ENCODE measurements around the gene FRMD5. TPM values are rescaled to one million over a fixed set of nuclear protein-coding genes. Genes with fewer than 3 reads are reported as not detected.

Gene FRMD5
- total RNA-seq, 1 donor from 2014 or later: 0.49 TPM

DNA sequence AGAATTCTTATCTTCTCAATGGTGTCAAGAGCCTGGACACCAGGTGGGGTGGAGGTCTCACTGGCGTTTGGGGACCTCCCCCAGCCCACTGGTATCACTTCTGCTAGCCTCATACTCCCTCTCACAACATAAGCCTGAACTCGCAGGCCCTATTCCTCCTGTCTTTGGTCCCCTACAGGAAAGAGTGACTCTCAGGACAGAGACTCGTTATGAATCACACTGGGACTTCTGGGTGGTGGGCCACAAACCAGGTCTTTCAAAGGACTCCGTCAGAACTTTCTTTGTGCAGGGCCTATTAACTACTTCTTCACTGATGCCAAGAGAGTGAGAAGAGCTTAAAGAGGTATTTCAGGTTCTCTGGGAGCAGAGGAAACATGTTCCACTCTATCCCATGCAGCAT, 267.9 kb downstream of the FRMD5 start:
- intact Hi-C loops (cut with DNase I): no loop called here
- no peak for DNase-seq (ENCODE audit: extremely low spot score in 2 of 2)
- H3K4me3 ChIP-seq: no peak overlapping the region
- no peaks in the 10 kb centered on the region for H3K36me3 ChIP-seq
- no peaks in the 10 kb centered on the region for H3K27me3 ChIP-seq
- peaks cover 10% of the 10 kb centered on the region for H3K4me1 ChIP-seq
- no peak overlapping the region for H3K27ac ChIP-seq
- no peaks in the 10 kb centered on the region for H3K9me3 ChIP-seq
- TF ChIP-seq, protein P1, sequence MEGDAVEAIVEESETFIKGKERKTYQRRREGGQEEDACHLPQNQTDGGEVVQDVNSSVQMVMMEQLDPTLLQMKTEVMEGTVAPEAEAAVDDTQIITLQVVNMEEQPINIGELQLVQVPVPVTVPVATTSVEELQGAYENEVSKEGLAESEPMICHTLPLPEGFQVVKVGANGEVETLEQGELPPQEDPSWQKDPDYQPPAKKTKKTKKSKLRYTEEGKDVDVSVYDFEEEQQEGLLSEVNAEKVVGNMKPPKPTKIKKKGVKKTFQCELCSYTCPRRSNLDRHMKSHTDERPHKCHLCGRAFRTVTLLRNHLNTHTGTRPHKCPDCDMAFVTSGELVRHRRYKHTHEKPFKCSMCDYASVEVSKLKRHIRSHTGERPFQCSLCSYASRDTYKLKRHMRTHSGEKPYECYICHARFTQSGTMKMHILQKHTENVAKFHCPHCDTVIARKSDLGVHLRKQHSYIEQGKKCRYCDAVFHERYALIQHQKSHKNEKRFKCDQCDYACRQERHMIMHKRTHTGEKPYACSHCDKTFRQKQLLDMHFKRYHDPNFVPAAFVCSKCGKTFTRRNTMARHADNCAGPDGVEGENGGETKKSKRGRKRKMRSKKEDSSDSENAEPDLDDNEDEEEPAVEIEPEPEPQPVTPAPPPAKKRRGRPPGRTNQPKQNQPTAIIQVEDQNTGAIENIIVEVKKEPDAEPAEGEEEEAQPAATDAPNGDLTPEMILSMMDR (IDR thresholded peaks at IDR 0.05): no peak
- TF ChIP-seq POLR2AphosphoS5 (IDR thresholded peaks at IDR 0.05; ENCODE audit: insufficient read depth in 1 of 2, low read depth in 1 of 2) (no peak), POLR2A (IDR thresholded peaks at IDR 0.05) (no peak)

DNA sequence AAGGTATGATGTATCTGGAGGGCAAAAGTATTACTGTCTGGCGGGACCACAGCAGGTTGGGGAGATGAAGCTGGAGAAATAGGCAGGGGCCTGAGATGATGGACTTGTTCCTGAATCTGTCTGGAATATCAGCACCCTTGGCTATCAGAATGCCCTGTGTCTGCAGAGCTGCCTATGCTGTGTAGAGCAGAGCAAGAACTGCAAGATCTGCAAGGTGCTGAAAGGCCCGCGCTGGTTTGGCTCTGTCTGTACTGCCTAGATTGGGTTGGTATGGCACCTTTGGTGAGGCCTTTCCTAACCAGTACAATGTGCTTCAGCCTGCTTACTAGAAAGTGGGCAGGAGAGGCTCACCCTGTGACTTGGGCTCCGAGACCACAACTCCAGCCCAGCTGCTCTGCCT, 271.5 kb downstream of the FRMD5 start:
- no peak for DNase-seq (ENCODE audit: extremely low spot score in 2 of 2)
- intact Hi-C loops (cut with DNase I): no loop called here
- H3K4me3 ChIP-seq: no peak overlapping the region
- no peak overlapping the region for H3K27ac ChIP-seq
- H3K36me3 ChIP-seq: no peaks in the 10 kb centered on the region
- no peaks in the 10 kb centered on the region for H3K9me3 ChIP-seq
- H3K27me3 ChIP-seq: no peaks in the 10 kb centered on the region
- TF ChIP-seq, protein P1 (IDR thresholded peaks at IDR 0.05): no peak
- TF ChIP-seq POLR2A (IDR thresholded peaks at IDR 0.05): no peak
- TF ChIP-seq POLR2AphosphoS5 (IDR thresholded peaks at IDR 0.05; ENCODE audit: insufficient read depth in 1 of 2, low read depth in 1 of 2): no peak
- peaks cover 13% of the 10 kb centered on the region for H3K4me1 ChIP-seq

DNA sequence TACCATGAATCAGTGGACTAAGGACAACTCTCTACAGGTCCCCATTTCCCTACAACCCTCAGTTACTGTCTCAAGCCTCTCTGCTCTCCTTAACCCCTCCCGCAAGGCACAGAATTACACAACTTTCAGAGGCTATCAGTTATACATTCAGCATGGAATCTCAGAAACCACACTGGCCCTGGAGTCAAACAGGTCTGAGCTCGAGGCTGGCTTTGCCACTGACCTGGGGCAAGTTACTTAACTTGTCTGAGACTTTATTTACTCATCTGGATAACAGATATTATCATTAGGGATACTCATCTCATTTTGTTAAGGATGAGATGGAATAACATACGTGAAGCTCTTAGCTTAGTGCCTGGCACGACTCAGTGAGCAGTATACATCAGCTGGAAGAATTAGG, 273.1 kb downstream of the FRMD5 start:
- DNase-seq (ENCODE audit: extremely low spot score in 2 of 2): no peak
- Histone ChIP-seq H3K36me3 (no peaks in the 10 kb centered on the region), H3K4me1 (peaks cover 13% of the 10 kb centered on the region), H3K27me3 (no peaks in the 10 kb centered on the region), H3K4me3 (no peak overlapping the region), H3K9me3 (no peaks in the 10 kb centered on the region), H3K27ac (no peak overlapping the region)
- TF ChIP-seq, protein P1 (IDR thresholded peaks at IDR 0.05): no peak
- no peak for TF ChIP-seq POLR2A (IDR thresholded peaks at IDR 0.05)
- no peak for TF ChIP-seq POLR2AphosphoS5 (IDR thresholded peaks at IDR 0.05; ENCODE audit: insufficient read depth in 1 of 2, low read depth in 1 of 2)
- intact Hi-C loops (cut with DNase I): no loop called here

DNA sequence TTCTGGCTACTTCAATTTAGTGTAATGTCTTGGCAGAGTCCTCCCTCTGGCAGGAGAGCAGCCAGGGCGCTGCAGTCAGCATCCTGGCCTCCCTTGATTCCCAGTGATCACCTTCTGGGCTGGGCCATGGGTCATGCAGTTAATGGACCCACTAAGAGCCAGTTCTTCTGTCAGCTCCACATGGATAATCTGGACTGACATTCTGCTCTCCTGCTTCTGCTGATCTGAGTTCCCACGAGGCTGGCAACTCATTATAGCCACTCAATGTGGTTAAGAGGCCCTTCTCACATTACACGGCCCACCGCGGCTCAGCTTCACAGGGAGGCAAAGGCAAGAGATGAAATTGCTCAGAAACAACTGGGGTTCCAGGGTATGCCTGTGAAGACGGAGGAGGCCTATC, 274.3 kb downstream of the FRMD5 start:
- no peak for DNase-seq (ENCODE audit: extremely low spot score in 2 of 2)
- intact Hi-C loops (cut with DNase I): no loop called here

DNA sequence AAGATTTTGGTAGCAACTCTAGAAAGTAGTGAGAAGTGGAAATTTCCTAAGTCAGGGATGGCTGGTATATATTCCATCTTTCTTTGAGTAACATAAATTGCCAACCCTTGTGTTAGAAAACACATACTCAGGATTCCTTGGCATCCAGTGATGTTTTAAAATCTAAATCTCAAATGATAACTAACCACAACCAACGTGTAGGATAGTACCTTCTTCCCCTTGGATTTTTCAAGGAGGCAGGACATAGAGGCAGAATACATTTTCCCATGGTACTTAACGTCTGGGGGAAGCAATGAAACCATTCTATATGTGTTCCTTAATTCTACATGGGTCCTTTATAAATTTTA, 274.8 kb downstream of the FRMD5 start:
- H3K36me3 ChIP-seq: no peaks in the 10 kb centered on the region
- H3K27ac ChIP-seq: no peak overlapping the region
- H3K4me1 ChIP-seq: peaks cover 13% of the 10 kb centered on the region
- H3K4me3 ChIP-seq: no peak overlapping the region
- no peaks in the 10 kb centered on the region for H3K27me3 ChIP-seq
- H3K9me3 ChIP-seq: no peaks in the 10 kb centered on the region
- intact Hi-C loops (cut with DNase I): no loop called here
- no peak for TF ChIP-seq POLR2AphosphoS5 (IDR thresholded peaks at IDR 0.05; ENCODE audit: insufficient read depth in 1 of 2, low read depth in 1 of 2)
- no peak for TF ChIP-seq POLR2A (IDR thresholded peaks at IDR 0.05)
- TF ChIP-seq, protein P1 (IDR thresholded peaks at IDR 0.05): no peak
- DNase-seq (ENCODE audit: extremely low spot score in 2 of 2): no peak

More for the DNA sequence above, 274.3 kb downstream of the FRMD5 start:
- no peak for TF ChIP-seq POLR2AphosphoS5 (IDR thresholded peaks at IDR 0.05; ENCODE audit: insufficient read depth in 1 of 2, low read depth in 1 of 2)
- TF ChIP-seq, protein P1 (IDR thresholded peaks at IDR 0.05): no peak
- TF ChIP-seq POLR2A (IDR thresholded peaks at IDR 0.05): no peak
- Histone ChIP-seq H3K4me1 (peaks cover 13% of the 10 kb centered on the region), H3K27me3 (no peaks in the 10 kb centered on the region), H3K4me3 (no peak overlapping the region), H3K9me3 (no peaks in the 10 kb centered on the region), H3K36me3 (no peaks in the 10 kb centered on the region), H3K27ac (no peak overlapping the region)
